GM18951 (cell line): ENCODE results near the gene FLNC.

Source experiments
- POLR2A ChIP-seq: IDR thresholded peaks from 4 replicates; pipeline ENCODE4 v1.6.1; 2011; ENCODE audit warnings: mild to moderate bottlenecking; ENCODE audit not compliant: insufficient read length, insufficient read depth; ENCODE audit errors: extremely low read depth
- in situ Hi-C: fragments of 300-500 bp; cut with MboI; formaldehyde crosslinking; loops from one replicate; pipeline ENCODE4 v1.12.0; 2022; ENCODE audit warnings: low sequenced_read_pairs, mixed read lengths, inconsistent platforms; ENCODE audit not compliant: unreplicated experiment

The FLNC gene

GRCh38 chr7:128830231-128831177, at the start of gene FLNC:
Gene FLNC (plus strand): TSS chr7:128830406. CDS start chr7:128830638, 232 bp downstream.
- TF ChIP-seq POLR2A: no peak
- in situ Hi-C loops: no loop called here

- no peak for TF ChIP-seq POLR2A
- in situ Hi-C loops: no loop called here
Measured at GRCh38 chr7:128781126-128781525, 49.1 kb upstream of the FLNC start.

DNA sequence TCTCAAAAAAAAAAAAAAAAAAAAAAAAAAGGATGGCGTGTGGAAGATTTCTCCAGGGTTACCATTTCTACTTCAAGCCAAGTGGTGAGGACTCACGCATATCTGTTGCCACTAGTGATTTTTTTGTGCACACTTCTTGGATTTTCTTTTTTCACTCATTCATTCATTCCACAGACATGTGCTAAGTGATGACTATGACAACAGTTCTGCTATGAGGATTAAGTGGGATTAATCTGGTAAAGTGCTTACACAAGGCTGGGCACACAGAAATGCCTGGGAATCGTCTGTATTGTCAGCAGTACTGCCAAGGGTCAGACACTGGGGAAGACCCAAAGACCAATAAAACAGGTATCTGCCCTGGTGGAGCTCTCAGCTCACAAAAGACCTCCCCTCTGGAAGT, 48.4 kb upstream of the FLNC start:
- in situ Hi-C loops: no loop called here
- TF ChIP-seq POLR2A: no peak

- in situ Hi-C loops: no loop called here
- no peak for TF ChIP-seq POLR2A
Measured at GRCh38 chr7:128783143-128783861, 46.9 kb upstream of the FLNC start.

DNA sequence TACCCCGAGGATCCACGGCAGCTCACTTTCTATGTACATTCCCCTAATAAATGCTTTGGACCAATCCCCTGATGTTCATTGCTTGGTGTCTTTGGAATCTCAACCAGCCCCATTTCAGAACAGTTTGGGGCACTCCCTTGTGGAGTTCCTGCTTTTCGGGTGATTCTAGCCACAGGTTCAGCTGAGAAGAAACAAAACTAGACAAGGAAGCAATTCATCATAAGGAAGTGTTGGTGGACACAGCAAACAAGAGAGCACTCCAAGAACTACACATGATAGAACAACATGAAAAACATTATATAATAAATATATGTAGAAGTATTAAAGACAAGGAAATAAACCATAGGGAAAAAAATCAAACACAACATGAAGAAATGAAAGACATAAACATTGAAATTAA, 44.5 kb upstream of the FLNC start:
- in situ Hi-C loops: no loop called here

GRCh38 chr7:128788446-128789412, 41.5 kb upstream of the FLNC start:
- TF ChIP-seq POLR2A: no peak
- in situ Hi-C loops: no loop called here

More for the DNA sequence above, 44.5 kb upstream of the FLNC start:
- TF ChIP-seq POLR2A: no peak

GRCh38 chr7:128790315-128791041, 39.7 kb upstream of the FLNC start:
- no peak for TF ChIP-seq POLR2A
- in situ Hi-C loops: no loop called here

- in situ Hi-C loops: no loop called here
- TF ChIP-seq POLR2A: peak; percentile 53
Measured at GRCh38 chr7:128791121-128791971, 38.9 kb upstream of the FLNC start, which contains the start of gene CCDC136. Gene CCDC136 (plus strand): TSS chr7:128791968. CDS start chr7:128792412, 444 bp downstream.

DNA sequence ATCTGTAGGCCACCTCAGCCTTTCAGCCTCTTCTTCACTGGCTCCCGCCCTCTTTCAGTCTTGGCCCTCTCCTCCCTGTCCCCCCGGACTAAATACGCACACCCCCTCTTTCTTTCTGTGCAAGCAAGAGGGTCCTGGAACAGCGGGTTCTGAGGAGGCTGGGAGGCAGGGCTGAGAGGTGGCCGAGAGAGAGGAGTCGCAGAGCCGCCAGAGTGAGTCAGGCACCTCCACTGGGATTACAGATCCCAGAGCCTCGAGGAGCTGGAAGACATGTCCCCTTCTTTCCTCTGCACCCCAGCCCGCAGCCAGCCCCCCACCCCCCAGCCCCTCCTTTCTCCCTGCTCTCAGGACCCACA, 38.3 kb upstream of the FLNC start:
- in situ Hi-C loops: no loop called here
- TF ChIP-seq POLR2A: no peak

GRCh38 chr7:128792471-128793180, 37.6 kb upstream of the FLNC start:
- in situ Hi-C loops: no loop called here
- no peak for TF ChIP-seq POLR2A

DNA sequence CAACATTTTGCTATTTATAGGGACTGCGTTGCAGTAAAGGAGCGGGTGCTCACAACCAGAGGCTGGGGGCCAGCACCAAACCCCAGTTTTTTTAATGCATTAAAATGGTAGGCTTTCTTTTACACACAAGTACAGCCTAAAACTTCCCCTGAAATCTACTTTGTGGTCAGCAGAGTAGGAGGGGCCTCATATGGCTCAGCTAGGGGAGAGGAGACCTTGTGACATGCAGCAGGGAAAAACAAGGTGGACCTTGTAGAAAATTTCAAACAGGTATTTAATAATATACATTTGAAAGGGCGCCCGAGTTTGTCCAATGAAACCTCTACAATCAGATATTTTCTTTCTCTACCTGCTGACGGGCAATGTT, 37.0 kb upstream of the FLNC start:
- in situ Hi-C loops: no loop called here
- TF ChIP-seq POLR2A: no peak
